H1 (cell line): ENCODE data around the gene MAIP1. TPM values are rescaled to one million over a fixed set of nuclear protein-coding genes. Genes with fewer than 3 reads are reported as not detected.

ENCODE experiments used
- CTCF ChIA-PET: fragments of 300-600 bp; sonication (Branson Sonifier 250); formaldehyde crosslinking; loops from one replicate; lab custom pipeline; 2021; ENCODE audit not compliant: partially characterized antibody; lab: Charles Lee
- POLR2A ChIA-PET: fragments of 300-600 bp; sonication (Branson Sonifier 250); formaldehyde crosslinking; loops from one replicate; lab custom pipeline; 2021; ENCODE audit warnings: inconsistent platforms; ENCODE audit not compliant: partially characterized antibody; lab: Charles Lee
- DNase-seq, 2 experiments: peaks; one replicate each; pipeline versions ENCODE4 v3.0.0 to v3.0.0-alpha.2; 2010 to 2022; ENCODE audit warnings: low spot score in 2 of 2, low read depth in 1 of 2, mixed read lengths in 1 of 2
- FAIRE-seq: peaks from 2 replicates; lab custom pipeline; 2011; peaks lifted over from hg19 to GRCh38; lab: Jason Lieb, UNC
- H2AFZ ChIP-seq: 2 replicates; pipeline ENCODE4 v1.8.1; 2012; ENCODE audit warnings: low read length, inconsistent platforms
- H2AK5ac ChIP-seq: 2 replicates; pipeline ENCODE4 v1.6.1; 2013; ENCODE audit warnings: low read depth, low read length
- H2BK120ac ChIP-seq: replicated peaks from 2 replicates; pipeline ENCODE3; 2013; ENCODE audit warnings: low read depth, low read length, inconsistent platforms
- H2BK12ac ChIP-seq: 2 replicates; pipeline ENCODE4 v1.6.1; 2013; ENCODE audit warnings: low read depth, low read length
- H2BK15ac ChIP-seq: 2 replicates; pipeline ENCODE4 v1.6.1; 2013; ENCODE audit warnings: low read length
- H2BK20ac ChIP-seq: 2 replicates; pipeline ENCODE4 v1.6.1; 2013; ENCODE audit warnings: low read length
- H2BK5ac ChIP-seq: 2 replicates; pipeline ENCODE4 v1.6.1; 2013; ENCODE audit warnings: low read depth, low read length
- H3K14ac ChIP-seq: 2 replicates; pipeline ENCODE4 v1.6.1; 2013; ENCODE audit warnings: inconsistent platforms; ENCODE audit not compliant: insufficient read length
- H3K18ac ChIP-seq: 2 replicates; pipeline ENCODE4 v1.6.1; 2013; ENCODE audit warnings: low read length; ENCODE audit errors: extremely low read depth
- H3K23ac ChIP-seq: 2 replicates; pipeline ENCODE4 v1.6.1; 2013; ENCODE audit warnings: inconsistent platforms; ENCODE audit not compliant: insufficient read length
- H3K23me2 ChIP-seq: 2 replicates; pipeline ENCODE4 v1.6.1; 2013; ENCODE audit warnings: low read depth, low read length
- H3K27ac ChIP-seq: 2 replicates; pipeline ENCODE4 v1.6.1; 2011; ENCODE audit warnings: low read depth, low read length, inconsistent platforms
- H3K27me3 ChIP-seq, 4 experiments: replicated peaks in 1 of 4; 1 replicate in 1 of 4; 2 replicates in 3 of 4; pipeline versions ENCODE4 v1.6.1 to v1.8.1; 2011 to 2013; ENCODE audit warnings: low read length in 3 of 4, mild to moderate bottlenecking in 3 of 4, inconsistent platforms in 2 of 4, mixed read lengths in 2 of 4, moderate library complexity in 1 of 4; ENCODE audit not compliant: control insufficient read depth in 3 of 4, insufficient read depth in 3 of 4; ENCODE audit errors: extremely low read depth in 1 of 4
- H3K36me3 ChIP-seq, 4 experiments: 2 replicates each; pipeline versions ENCODE4 v1.6.1 to v1.8.1; 2011 to 2013; ENCODE audit warnings: mild to moderate bottlenecking in 4 of 4, low read length in 3 of 4, moderate library complexity in 2 of 4, control low read depth in 1 of 4, inconsistent platforms in 1 of 4; ENCODE audit not compliant: insufficient read depth in 4 of 4, control insufficient read depth in 2 of 4
- H3K4ac ChIP-seq: replicated peaks from 2 replicates; pipeline ENCODE3; 2013; ENCODE audit warnings: low read length, low read depth, mixed read lengths, inconsistent platforms; ENCODE audit not compliant: insufficient read length
- H3K4me1 ChIP-seq, 4 experiments: replicated peaks in 1 of 4; 1 replicate in 1 of 4; 2 replicates in 3 of 4; pipeline versions ENCODE4 v1.6.1 to v1.8.1; 2011 to 2013; ENCODE audit warnings: low read length in 3 of 4, inconsistent platforms in 2 of 4, mixed read lengths in 1 of 4; ENCODE audit not compliant: insufficient read depth in 4 of 4, control insufficient read depth in 3 of 4
- H3K4me2 ChIP-seq, 2 experiments: 2 replicates each; pipeline versions ENCODE4 v1.6.1 to v1.8.1; 2011 to 2013; ENCODE audit warnings: low read depth in 2 of 2, low read length in 2 of 2, control low read depth in 1 of 2, inconsistent platforms in 1 of 2, mild to moderate bottlenecking in 1 of 2; ENCODE audit not compliant: insufficient read depth in 1 of 2
- H3K4me3 ChIP-seq, 4 experiments: fragments of 200-600, 300-600 bp in 1 of 4; sonication (generic), shearing (Covaris generic), sonication (Bioruptor Twin) in 1 of 4; 2 replicates each; pipeline versions ENCODE4 v1.5.1 to v1.8.1; 2011 to 2016; ENCODE audit warnings: low read length in 4 of 4, low read depth in 3 of 4, control low read depth in 2 of 4, inconsistent platforms in 2 of 4, mild to moderate bottlenecking in 2 of 4, mixed read lengths in 1 of 4, moderate library complexity in 1 of 4; ENCODE audit not compliant: insufficient read depth in 2 of 4; ENCODE audit errors: extremely low read depth in 1 of 4
- H3K56ac ChIP-seq: replicated peaks from 2 replicates; pipeline ENCODE3; 2013; ENCODE audit warnings: low read depth, mild to moderate bottlenecking, mixed read lengths, low read length, inconsistent platforms; ENCODE audit not compliant: insufficient read length
- H3K79me1 ChIP-seq: 2 replicates; pipeline ENCODE4 v1.6.1; 2013; ENCODE audit warnings: low read depth, low read length, control low read depth
- H3K79me2 ChIP-seq, 2 experiments: 2 replicates each; pipeline versions ENCODE4 v1.6.1 to v1.8.1; 2012 to 2013; ENCODE audit warnings: low read length in 2 of 2, mild to moderate bottlenecking in 2 of 2, inconsistent platforms in 1 of 2; ENCODE audit not compliant: insufficient read depth in 2 of 2, control insufficient read depth in 1 of 2
- H3K9ac ChIP-seq, 4 experiments: replicated peaks in 1 of 4; 1 replicate in 1 of 4; 2 replicates in 3 of 4; pipeline versions ENCODE4 v1.6.1 to v1.8.1; 2011 to 2013; ENCODE audit warnings: low read depth in 3 of 4, low read length in 3 of 4, control low read depth in 2 of 4, mild to moderate bottlenecking in 2 of 4, moderate library complexity in 2 of 4, inconsistent platforms in 1 of 4; ENCODE audit errors: extremely low read depth in 1 of 4
- H3K9me3 ChIP-seq, 2 experiments: 2 replicates each; pipeline versions ENCODE4 v1.6.1 to v1.8.1; 2012 to 2013; ENCODE audit warnings: mild to moderate bottlenecking in 2 of 2, moderate library complexity in 2 of 2, control low read depth in 1 of 2, inconsistent platforms in 1 of 2, low read depth in 1 of 2, low read length in 1 of 2, mixed read lengths in 1 of 2; ENCODE audit not compliant: insufficient read depth in 2 of 2
- H4K20me1 ChIP-seq, 2 experiments: replicated peaks in 1 of 2; 2 replicates each; pipeline versions ENCODE3 to v1.8.1; 2011 to 2013; ENCODE audit warnings: inconsistent platforms in 2 of 2, low read length in 2 of 2, mild to moderate bottlenecking in 1 of 2; ENCODE audit not compliant: insufficient read depth in 2 of 2, control insufficient read depth in 1 of 2
- H4K5ac ChIP-seq: 2 replicates; pipeline ENCODE4 v1.6.1; 2013; ENCODE audit warnings: low read length, low read depth, mixed read lengths, inconsistent platforms; ENCODE audit not compliant: insufficient read length
- H4K8ac ChIP-seq: 2 replicates; pipeline ENCODE4 v1.8.0; 2013; ENCODE audit warnings: mild to moderate bottlenecking, moderate library complexity, low read length, inconsistent platforms; ENCODE audit not compliant: insufficient read depth; ENCODE audit errors: extremely low read depth
- H4K91ac ChIP-seq: replicated peaks from 2 replicates; pipeline ENCODE3; 2013; ENCODE audit warnings: low read length, mixed read lengths, inconsistent platforms; ENCODE audit not compliant: insufficient read length
- GTF2F1 ChIP-seq: IDR thresholded peaks from 2 replicates; pipeline ENCODE4 v1.6.1; 2012; ENCODE audit warnings: low read depth, low read length, improper control_type of control experiment, borderline replicate concordance
- POLR2A ChIP-seq, 2 experiments: IDR thresholded peaks; 1 replicate in 1 of 2; 2 replicates in 1 of 2; pipeline ENCODE4 v1.6.1; 2011; ENCODE audit warnings: low read depth in 2 of 2, low read length in 2 of 2, mild to moderate bottlenecking in 2 of 2; ENCODE audit errors: control extremely low read depth in 1 of 2
- YY1 ChIP-seq: IDR thresholded peaks from 2 replicates; pipeline ENCODE4 v1.6.1; 2011; ENCODE audit warnings: low read depth, mild to moderate bottlenecking, low read length
- WGBS, 2 experiments: shearing (Covaris generic) in 1 of 2; methylation state at CpG; one replicate each; pipeline versions ENCODE4 v1.1.6 to v1.1.7; 2013 to 2015; ENCODE audit warnings: low lambda C conversion rate in 2 of 2, mixed read lengths in 2 of 2, inconsistent platforms in 1 of 2, low coverage in 1 of 2, missing lambda C conversion rate in 1 of 2; ENCODE audit not compliant: insufficient replicate concordance in 2 of 2, insufficient coverage in 1 of 2, insufficient read length in 1 of 2; ENCODE audit errors: extremely low coverage in 1 of 2, missing lambda C conversion rate in 1 of 2; 5-methylcytosine and 5-hydroxymethylcytosine counted together
- polyA plus RNA-seq, 7 experiments: library from polyadenylated mRNA; depleted of rRNA in 3 of 7; stranded (reverse) in 5 of 7; unstranded in 2 of 7; fragments of >200 nt in 5 of 7; fragments of 200-250 nt in 2 of 7; gene quantifications; 1 replicate in 5 of 7; 2 replicates in 1 of 7; 4 replicates in 1 of 7; pipeline versions ENCODE4 v1.2.1 to v1.2.3, GENCODE V29; 2011 to 2013; ENCODE audit warnings: missing spikeins in 2 of 7, mixed read lengths in 2 of 7
- total RNA-seq: library from RNA; stranded (reverse); fragmentation: NEBNext Ultra II Directional; extraction: Animal tissue kit (Norgen Biotek cat#: 25700); gene quantifications from 2 replicates; pipeline ENCODE4 v1.2.1, GENCODE V29; 2021
- TF ChIP-seq, protein P1 (sequence below): IDR thresholded peaks from 2 replicates; pipeline ENCODE4 v1.6.1; 2011; ENCODE audit warnings: low read length, improper control_type of control experiment

MAIP1 gene
- total and polyA plus RNA-seq, 2 of the 8 experiments (the other 6 are each of a cell fraction or from before 2014, with no cell fraction given), result 23.2 to 28.5 TPM

DNA sequence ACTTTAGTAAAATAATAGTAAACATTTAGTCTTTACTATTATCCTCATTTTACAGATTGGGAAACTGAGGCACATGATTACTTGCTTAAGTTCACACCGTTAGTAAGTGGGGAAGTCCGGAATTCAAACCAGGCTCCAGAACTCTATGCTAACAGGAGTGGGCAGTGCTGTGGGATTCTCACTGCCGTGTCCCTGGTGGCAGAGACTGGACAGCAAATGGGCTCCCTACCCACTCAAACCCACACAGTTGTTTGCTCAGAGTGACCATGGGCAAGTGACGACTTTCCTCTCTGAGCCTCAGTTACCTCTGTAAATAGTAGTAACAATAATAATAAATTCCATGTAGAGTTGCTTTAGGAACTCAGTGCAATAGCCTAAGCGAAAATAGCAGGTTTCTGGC, 24.0 kb downstream of the MAIP1 start:
- Histone ChIP-seq H3K27me3 (no peaks in the 10 kb centered on the region), H3K4me3 (peak overlapping the region in 1 of 4 experiments; percentile 44; a peak in 2 of 8 replicates), H2BK12ac (no peak overlapping the region; the same call in 1 of the 2 replicates), H3K9me3 (no peaks in the 10 kb centered on the region), H4K5ac (peak overlapping the region; percentile 38), H2AK5ac (peak overlapping the region; percentile 53; the same call in 1 of the 2 replicates), H3K36me3 (no peaks in the 10 kb centered on the region), H3K23me2 (0 out of 2 replicates have a peak, but pooled peaks cover 1% of the 10 kb centered on the region), H3K56ac (no peak overlapping the region), H2BK120ac (peak overlapping the region; percentile 70), H3K4me2 (peak overlapping the region; percentile 45 to 72), H3K79me1 (no peaks in the 10 kb centered on the region), H4K20me1 (no peaks in the 10 kb centered on the region), H3K14ac (no peak overlapping the region), H3K27ac (no peak overlapping the region), H2BK5ac (peak overlapping the region; percentile 75; the same call in 1 of the 2 replicates), H3K4ac (no peak overlapping the region), H2BK20ac (peak overlapping the region; percentile 93; the same call in 1 of the 2 replicates), H3K4me1 (peaks cover 6 to 16% (median 9%) of the 10 kb centered on the region in 4 experiments; a peak in 6 of 7 replicates), H3K79me2 (no peaks in the 10 kb centered on the region), H4K8ac (no peak overlapping the region; the same call in 1 of the 2 replicates), H3K18ac (peak overlapping the region; percentile 71), H4K91ac (peak overlapping the region; percentile 70), H3K23ac (no peak overlapping the region), H2BK15ac (no peak overlapping the region), H2AFZ (no peak overlapping the region), H3K9ac (no peak overlapping the region)
- POLR2A ChIA-PET, result no interaction called here
- FAIRE-seq (no peak), DNase-seq (no peak)
- WGBS, 2 experiments, result 88% methylated on average over 5 of the region's 5 CpGs; no CpG with 5 or more reads in 1 of the 2 experiments
- CTCF ChIA-PET, result interaction anchor here (0.7 to 1.7 kb wide), 13 partner anchors 10 to 719 kb away, joined by 3 to 12 read pairs (median 4); partner anchors contain the start of gene SPATS2L
- no peak for TF ChIP-seq YY1
- TF ChIP-seq, protein P1, sequence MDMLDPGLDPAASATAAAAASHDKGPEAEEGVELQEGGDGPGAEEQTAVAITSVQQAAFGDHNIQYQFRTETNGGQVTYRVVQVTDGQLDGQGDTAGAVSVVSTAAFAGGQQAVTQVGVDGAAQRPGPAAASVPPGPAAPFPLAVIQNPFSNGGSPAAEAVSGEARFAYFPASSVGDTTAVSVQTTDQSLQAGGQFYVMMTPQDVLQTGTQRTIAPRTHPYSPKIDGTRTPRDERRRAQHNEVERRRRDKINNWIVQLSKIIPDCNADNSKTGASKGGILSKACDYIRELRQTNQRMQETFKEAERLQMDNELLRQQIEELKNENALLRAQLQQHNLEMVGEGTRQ, result no peak
- TF ChIP-seq GTF2F1, result no peak
- no peak for TF ChIP-seq POLR2A (IDR thresholded peaks at IDR 0.05; ENCODE audit: control extremely low read depth in 1 of 2, low read depth in 2 of 2, low read length in 2 of 2)
